A549 treated with CpdA at 1 μM for 4 hours (cell line): ENCODE data around the gene SERPINA10. TPM values are rescaled to one million over a fixed set of nuclear protein-coding genes. Genes with fewer than 3 reads are reported as not detected.

Experiments used
- total RNA-seq: library from RNA; stranded (reverse); fragments of 200-300 nt; extraction: Qiagen RNA extraction; gene quantifications from 5 replicates; pipeline ENCODE4 v1.2.3, GENCODE V29; 2022; ENCODE audit warnings: low read depth

SERPINA10 gene
- total RNA-seq = 0.08 TPM in 1 of 5 replicates, not detected in the others

GRCh38 chr14:94292872-94293577 is at the start of gene SERPINA10:
SERPINA10 (minus strand) TSS chr14:94293268; CDS start chr14:94290593, 2,675 bp downstream.

DNA sequence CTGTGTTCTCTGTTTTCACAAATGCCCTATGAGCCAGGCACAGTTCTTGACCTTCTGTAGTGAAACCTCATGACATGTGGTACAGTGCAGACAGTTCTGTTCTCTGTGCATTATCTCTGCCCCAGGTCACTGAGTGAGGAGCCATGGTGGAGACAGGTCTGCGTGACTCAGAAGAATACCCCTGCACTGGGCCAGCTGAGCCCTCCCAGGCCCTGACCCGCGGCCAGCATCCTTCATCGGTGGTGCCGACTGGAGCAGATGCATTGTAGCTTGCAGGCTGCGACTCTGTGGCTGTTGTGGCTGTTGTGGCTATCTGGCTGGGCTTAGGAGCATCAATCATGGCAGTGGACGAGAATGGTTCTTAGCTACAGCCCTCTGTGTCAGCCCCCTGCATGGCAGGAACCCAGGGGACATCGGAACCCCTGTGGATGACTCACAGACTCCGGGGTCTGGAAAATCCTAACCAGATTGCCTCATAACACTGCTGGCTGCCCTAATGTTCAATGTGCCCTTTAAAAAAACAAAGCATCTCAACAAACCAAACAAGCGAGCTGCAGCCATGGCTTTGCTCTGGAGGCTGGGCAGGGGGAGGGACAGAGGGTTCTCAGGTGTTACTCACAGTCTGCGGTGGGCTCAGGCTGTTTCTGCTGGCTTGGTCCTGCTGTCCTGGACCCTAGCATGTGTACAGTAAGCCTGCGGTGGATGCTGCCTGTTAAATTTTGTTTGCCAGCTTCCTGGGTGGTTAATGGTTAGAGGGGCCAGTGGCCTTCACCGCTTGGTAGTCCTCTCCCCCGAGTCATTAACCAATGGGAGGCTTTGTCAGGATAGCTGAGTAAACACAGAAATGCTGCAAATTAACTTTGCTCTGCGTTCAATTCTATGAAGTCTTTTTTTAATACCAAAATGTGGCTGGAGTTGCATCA is 29.8 kb upstream of the SERPINA10 start, which contains the start of gene SERPINA6:
SERPINA6 (minus strand) TSS at position 689 of the 923 bp plus-strand sequence. CDS start 8,688 bp downstream, outside the sequence.

Other genes with a start within 250 kb of the SERPINA10 start
- 175 to 191 TPM (median 183 TPM) in 5 replicates for gene DDX24, start 212.1 kb downstream of the SERPINA10 start, total RNA-seq
- gene IFI27L1, start 212.0 kb downstream of the SERPINA10 start, total RNA-seq = 14.6 to 20.2 TPM (median 19.0 TPM) in 5 replicates
- 0.62 to 2.3 TPM (median 0.95 TPM) in 5 replicates for gene IFI27, start 182.5 kb downstream of the SERPINA10 start, total RNA-seq
- 51.3 to 66.7 TPM (median 55.5 TPM) in 5 replicates for gene IFI27L2, start 163.7 kb downstream of the SERPINA10 start, total RNA-seq
- 0.22 to 0.59 TPM (median 0.24 TPM) in 5 replicates for gene PPP4R4, start 118.9 kb downstream of the SERPINA10 start, total RNA-seq
- gene SERPINA6, start 30.1 kb upstream of the SERPINA10 start, total RNA-seq = 0.59 to 1.1 TPM (median 0.94 TPM) in 5 replicates
- gene SERPINA2, start 73.4 kb upstream of the SERPINA10 start, total RNA-seq = not detected in 5 replicates
- 0.26 to 1.7 TPM (median 0.59 TPM) in 5 replicates for gene SERPINA1, start 95.3 kb upstream of the SERPINA10 start, total RNA-seq
- gene SERPINA11, start 159.5 kb upstream of the SERPINA10 start, total RNA-seq = not detected in 5 replicates
- 0.03 TPM in 1 of 5 replicates, not detected in the others for gene SERPINA9, start 182.9 kb upstream of the SERPINA10 start, total RNA-seq
- not detected in 5 replicates for gene SERPINA12, start 216.2 kb upstream of the SERPINA10 start, total RNA-seq